HG03354 (cell line): ENCODE measurements around the gene USP34.

Source experiments
- ATAC-seq: cut with Tn5 transposase; IDR thresholded peaks from one replicate; pipeline ENCODE4 v1.9.1; 2021; ENCODE audit warnings: mild to moderate bottlenecking; ENCODE audit not compliant: unreplicated experiment, poor library complexity, severe bottlenecking

Gene USP34

GRCh38 chr2:61380056-61380881 is 90.6 kb downstream of the USP34 start:
- ATAC-seq, result no peak

- no peak for ATAC-seq
These were observed 91.4 kb downstream of the USP34 start for GRCh38 chr2:61379521-61379920.

- no peak for ATAC-seq
These were observed 92.6 kb downstream of the USP34 start for GRCh38 chr2:61378281-61378680.

GRCh38 chr2:61377046-61377445 is 93.8 kb downstream of the USP34 start:
- no peak for ATAC-seq

- no peak for ATAC-seq
These were observed 94.7 kb downstream of the USP34 start for GRCh38 chr2:61376211-61376610.

GRCh38 chr2:61371027-61371426 is 99.9 kb downstream of the USP34 start:
- ATAC-seq, result no peak

GRCh38 chr2:61368687-61369665 is 101.9 kb downstream of the USP34 start:
- no peak for ATAC-seq

GRCh38 chr2:61367177-61367576 is 103.7 kb downstream of the USP34 start:
- ATAC-seq, result no peak

GRCh38 chr2:61363580-61363979 is 107.3 kb downstream of the USP34 start:
- ATAC-seq, result no peak

GRCh38 chr2:61362873-61363272 is 108.0 kb downstream of the USP34 start:
- ATAC-seq, result no peak

GRCh38 chr2:61361068-61361467 is 109.8 kb downstream of the USP34 start:
- no peak for ATAC-seq

GRCh38 chr2:61359058-61359457 is 111.8 kb downstream of the USP34 start:
- no peak for ATAC-seq

- no peak for ATAC-seq
These were observed 113.2 kb downstream of the USP34 start for GRCh38 chr2:61357681-61358080.

- no peak for ATAC-seq
These were observed 113.9 kb downstream of the USP34 start for GRCh38 chr2:61356958-61357350.

- no peak for ATAC-seq
These were observed 114.5 kb downstream of the USP34 start for GRCh38 chr2:61356261-61356957.

GRCh38 chr2:61354543-61355197 is 116.2 kb downstream of the USP34 start:
- no peak for ATAC-seq

- ATAC-seq, result no peak
These were observed 117.0 kb downstream of the USP34 start for GRCh38 chr2:61353909-61354308.

- no peak for ATAC-seq
These were observed 120.1 kb downstream of the USP34 start for GRCh38 chr2:61350777-61351176.

- ATAC-seq, result no peak
These were observed 127.7 kb downstream of the USP34 start for GRCh38 chr2:61343141-61343540.

GRCh38 chr2:61340242-61340641 is 130.6 kb downstream of the USP34 start:
- ATAC-seq, result no peak
